ENCODE data around the gene PSMD1.
"Not testable (repeated sequence)": the region's sequence is repeated elsewhere in the genome, so short reads cannot be mapped to it uniquely, and the experiment has no call there.

The PSMD1 gene

DNA sequence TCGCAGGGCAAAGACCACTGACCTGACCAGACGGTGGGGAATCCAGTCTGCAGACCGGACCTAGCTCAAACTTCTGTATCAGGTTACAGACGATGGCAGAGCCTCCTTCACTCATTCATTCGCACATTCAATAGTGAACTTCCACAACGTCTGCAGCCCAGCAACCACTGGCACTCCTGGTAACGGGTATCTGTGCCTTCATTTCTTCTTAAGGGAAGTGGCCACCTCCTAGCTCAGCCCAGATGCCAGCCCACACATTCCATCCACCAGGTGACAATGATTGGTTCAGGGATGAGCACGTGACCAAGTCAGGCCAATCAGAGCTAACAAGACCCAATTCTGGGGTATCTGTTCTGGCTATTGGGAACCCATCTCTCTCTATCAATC lies 125.8 kb downstream of the PSMD1 start:
- H3K4me3 ChIP-seq (ENCODE audit: low read depth, low read length): no peak overlapping the region

DNA sequence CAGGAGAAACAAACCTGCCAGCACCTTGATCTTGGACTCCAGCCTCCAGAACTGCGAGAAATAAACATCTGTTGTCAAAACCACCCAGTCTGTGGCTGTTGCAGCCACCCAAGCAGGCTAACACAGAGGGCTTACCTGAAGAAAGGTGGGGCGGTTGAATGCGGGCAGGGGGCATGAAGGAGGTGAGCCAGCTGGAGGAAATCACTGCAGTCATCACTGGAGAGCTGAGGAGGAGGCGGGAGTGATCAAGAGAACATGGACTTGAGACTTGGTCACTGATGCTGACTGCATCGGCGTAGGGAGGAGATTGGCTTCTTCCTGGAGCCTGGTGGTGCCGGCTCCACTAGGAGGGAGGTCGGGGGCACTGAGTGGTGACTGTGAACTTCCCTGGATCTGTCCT lies 127.2 kb downstream of the PSMD1 start:
- H3K4me3 ChIP-seq (ENCODE audit: low read depth, low read length): no peak overlapping the region

DNA sequence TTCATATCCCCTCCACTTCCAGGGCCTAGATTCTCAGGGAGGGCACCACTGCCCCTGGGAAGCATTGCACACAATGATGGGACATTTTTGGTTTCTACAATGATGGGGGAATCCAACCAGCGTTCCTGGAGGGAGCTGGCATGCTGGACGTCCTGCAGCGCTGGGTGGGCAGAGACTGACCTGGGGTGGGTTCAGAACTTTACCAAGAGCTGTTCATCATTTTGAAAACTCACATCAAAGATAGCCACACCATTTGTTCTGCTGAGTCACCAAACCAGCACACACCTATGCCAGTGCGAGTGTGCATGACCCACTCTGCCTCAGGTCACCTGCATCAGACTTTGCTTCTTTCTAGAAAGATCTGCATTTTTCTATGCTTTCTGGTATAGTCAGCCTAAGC lies 127.7 kb downstream of the PSMD1 start:
- no peak overlapping the region for H3K4me3 ChIP-seq (ENCODE audit: low read depth, low read length)

DNA sequence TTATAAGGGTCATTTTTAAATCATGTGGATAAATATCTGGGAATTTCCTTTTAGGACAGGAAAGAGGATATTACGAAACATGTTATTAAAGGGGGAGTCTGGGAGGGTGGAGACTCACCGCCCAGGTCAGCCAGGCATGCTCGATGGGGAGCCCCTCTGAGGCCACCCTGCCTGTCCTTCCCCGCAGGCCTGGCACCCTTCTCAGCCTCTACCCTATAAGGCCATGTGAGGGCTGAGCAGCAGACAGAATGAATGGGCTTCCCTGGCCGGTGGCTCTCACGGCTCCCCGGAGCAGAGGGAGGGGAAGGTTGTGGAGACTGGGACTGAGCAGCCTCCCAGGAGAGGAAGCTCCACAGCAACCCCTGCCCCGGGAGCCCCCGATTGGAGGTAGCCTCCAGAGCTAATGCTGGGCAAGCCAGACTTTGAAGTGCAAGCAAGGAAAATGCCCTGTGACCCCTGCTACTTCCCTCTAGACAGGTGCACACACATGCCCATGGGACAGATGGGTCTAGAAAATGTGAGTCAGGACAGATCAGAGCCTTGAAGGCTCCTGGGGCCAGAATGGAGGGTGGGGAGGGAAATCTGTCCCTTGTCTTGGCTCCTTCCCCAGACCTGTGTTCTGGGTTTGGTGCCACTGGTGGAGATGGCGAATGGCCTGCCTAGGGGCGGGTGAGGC lies 128.5 kb downstream of the PSMD1 start:
- no peak overlapping the region for H3K4me3 ChIP-seq (ENCODE audit: low read depth, low read length)

DNA sequence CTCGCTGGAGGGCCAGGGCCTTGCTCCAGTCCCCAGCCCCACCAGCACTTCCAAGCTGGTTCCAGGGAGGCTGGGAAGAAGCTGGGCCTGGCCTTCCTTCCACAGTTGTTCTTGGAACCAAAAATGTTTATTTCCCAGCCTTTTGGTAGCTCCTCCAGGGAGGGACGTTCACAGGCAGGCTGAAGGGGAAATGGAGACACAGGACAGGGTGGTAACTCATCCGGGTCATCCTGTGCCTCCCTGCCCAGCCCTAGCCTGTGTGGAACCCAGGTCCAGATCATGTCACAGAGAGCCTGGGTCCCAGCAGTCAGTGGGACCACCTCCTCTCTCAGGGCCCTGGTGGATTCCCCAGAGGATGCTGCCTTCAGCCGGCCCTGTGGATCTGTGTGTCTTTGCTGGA lies 129.2 kb downstream of the PSMD1 start:
- H3K4me3 ChIP-seq (ENCODE audit: low read depth, low read length): no peak overlapping the region

DNA sequence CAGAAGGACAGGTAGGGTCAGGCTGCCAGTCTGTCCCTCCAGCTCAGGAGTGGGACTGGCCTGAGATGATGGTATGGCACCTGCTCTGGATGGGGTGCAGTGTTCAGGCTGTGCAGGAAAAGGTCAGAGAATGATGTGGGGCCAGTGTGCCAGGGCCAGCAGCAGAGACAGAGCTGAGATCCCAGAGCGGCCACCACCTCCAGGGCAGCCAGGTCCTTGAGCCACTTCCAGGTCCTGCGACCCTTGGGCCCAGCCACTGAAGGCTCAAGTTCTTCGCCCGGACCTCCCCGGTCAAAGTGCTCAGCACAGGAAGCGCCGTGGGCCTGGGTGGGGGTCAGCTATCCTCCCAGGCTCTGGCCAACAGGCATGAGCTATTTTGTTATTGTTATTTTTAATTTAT lies 129.7 kb downstream of the PSMD1 start:
- H3K4me3 ChIP-seq (ENCODE audit: low read depth, low read length): no peak overlapping the region

DNA sequence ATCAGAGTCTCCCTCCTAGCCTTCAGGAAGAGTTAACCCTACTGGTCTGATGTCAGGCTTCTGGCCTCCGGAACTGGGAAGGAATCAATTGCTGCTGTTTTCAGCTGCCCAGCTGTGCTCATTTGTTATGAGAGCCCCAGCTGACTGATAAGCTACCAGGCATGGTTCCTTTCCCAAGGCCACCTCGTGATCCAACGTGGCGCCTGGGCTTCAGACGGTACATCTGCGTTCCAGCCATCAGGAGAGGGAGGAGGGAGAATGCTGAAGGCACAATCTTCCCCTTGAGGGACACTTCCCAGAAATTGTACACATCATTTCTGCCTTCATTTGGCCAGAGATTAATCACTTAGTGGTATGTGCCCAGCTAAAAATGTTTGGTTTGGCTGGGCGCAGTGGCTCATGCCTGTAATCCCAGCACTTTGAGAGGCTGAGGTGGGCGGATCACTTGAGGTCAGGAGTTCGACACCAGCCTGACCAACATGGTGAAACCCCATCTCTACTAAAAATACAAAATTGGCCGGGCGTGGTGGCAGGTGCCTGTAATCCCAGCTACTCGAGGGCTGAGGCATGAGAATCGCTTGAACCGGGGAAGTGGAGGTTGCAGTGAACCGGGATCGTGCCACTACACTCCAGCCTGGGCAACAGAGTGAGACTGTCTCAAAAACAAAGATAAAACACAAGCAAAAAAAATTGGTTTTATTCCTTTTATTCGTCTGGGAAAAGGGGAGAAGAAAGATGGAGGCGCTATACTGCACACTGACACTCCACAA lies 131.3 kb downstream of the PSMD1 start:
- no peak overlapping the region for H3K4me3 ChIP-seq (ENCODE audit: low read depth, low read length)

DNA sequence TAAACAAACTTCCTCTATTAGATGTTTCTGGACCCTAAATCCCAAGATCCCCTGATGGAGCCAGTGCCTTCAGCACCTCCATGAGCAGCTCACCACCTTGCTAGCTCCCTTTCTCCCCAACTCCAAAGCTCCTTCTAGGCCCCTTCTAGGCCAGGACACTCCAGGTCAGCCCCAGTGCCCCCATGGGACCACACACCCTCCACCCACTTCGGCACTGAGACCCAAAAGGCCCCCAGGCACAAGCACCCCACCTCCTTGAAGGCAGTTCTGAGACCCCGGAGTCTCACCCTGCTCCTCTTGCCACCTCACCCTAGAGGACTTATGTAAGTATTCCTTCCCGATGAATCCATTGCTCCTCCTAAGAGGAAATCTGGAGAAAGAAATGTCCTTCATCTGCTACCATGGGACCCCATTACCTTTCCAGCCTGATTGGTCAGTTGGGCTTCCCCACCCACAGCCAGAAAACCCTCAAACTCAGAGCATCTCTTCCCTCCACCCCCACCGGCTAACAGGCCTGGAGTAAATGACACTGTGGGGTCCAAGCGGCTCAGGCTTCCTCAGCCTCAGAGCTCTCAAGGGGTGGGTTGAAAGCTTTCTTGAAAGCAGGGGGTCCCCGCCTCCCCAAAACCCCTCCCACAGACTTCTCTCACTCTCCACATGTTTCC lies 132.0 kb downstream of the PSMD1 start:
- H3K4me3 ChIP-seq (ENCODE audit: low read depth, low read length): no peak overlapping the region

DNA sequence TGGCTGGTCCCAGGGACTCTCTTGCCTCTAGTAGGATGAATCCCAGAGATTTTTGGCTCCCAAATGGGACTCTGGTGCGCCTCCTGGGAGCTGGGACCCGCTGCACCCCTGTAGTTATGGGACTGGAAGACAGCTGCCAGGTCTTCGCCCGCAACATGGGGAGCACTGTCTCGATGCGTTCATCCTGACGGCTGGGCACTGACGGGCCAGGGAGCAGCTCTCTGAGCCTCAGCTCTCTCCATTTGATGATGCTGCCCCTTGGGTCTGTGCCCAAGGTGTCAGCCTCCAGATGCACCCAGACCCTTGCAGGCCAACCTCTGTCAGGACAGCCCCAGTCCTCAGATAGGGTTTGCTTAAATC lies 132.5 kb downstream of the PSMD1 start:
- no peak overlapping the region for H3K4me3 ChIP-seq (ENCODE audit: low read depth, low read length)

DNA sequence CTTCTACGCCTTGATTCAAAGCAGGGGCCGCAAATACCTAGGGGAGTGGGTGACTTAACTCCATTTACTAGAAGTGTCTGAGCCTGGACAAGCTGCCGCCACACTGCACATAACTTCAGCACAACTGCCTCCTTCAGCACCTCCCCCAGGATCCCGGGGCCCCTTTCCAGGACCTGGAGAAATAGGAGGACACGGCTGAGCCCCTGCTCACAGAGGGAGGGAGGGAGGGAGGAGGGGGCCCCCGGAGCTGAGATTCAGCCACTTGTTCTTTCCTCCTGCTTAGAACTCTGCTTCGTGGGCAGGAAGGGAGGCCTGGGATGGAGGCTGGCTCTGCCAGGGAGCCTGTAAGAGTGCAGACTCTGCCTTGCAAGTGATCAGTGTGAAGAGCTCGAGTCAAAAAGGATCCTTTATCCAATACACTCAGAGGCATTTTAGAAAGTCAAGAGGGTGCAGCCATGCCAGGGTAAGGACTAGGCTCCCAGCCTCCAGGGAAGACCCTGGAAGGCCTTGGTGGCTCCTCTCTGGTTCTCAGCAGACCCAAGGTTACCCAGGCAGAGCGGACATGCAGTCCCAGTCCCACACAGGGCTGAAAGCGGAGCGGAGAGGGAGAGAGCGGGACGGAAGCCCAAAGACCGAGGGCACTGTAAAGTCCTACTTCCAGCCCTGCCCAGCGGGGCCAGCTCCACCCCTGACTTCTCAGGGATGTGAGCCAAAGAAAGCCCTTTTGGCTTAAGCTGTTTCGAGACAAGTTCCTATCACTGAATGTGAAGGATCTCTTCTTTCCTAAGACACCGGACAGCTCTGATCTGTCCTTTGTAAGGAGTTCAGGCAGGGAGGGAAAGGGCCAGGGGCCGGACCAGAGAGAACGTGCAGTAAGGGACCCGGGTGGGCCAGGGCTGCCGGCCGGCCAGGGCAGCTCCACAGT lies 133.2 kb downstream of the PSMD1 start:
- H3K4me3 ChIP-seq (ENCODE audit: low read depth, low read length): no peak overlapping the region

DNA sequence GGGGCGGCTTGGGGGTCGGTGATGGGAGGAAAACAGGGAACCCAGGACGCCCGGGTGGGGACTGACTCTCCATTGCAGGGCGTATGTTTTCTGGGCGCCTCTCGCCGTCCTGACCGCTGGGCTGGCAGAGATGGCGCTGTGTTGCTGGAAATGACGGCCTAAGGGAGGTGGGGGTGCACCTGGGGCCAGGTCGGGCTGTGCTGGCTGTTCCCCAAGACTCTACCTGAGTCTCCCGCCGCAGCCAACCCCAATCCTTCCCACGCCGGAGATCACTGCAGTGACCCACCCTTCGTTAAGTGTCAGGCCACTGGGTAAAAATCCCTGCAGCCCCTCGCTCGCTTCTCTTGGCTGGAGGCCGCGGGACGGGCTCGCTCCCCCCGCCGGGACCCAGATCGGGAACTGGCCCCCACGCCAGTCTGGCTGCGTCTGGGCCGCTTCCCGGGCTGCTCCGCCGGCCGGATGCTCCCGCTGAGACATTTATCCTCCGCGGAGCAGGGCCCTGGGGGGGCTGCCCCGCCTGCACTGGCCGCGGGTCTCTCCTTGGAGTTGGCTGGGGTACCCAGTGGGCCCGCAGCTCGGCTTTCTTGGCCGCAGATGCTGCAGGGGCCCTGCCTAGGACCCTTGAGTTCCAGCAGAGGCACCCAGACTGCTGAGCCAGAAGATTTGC lies 134.0 kb downstream of the PSMD1 start:
- H3K4me3 ChIP-seq (ENCODE audit: low read depth, low read length): peak overlapping the region; percentile 10

DNA sequence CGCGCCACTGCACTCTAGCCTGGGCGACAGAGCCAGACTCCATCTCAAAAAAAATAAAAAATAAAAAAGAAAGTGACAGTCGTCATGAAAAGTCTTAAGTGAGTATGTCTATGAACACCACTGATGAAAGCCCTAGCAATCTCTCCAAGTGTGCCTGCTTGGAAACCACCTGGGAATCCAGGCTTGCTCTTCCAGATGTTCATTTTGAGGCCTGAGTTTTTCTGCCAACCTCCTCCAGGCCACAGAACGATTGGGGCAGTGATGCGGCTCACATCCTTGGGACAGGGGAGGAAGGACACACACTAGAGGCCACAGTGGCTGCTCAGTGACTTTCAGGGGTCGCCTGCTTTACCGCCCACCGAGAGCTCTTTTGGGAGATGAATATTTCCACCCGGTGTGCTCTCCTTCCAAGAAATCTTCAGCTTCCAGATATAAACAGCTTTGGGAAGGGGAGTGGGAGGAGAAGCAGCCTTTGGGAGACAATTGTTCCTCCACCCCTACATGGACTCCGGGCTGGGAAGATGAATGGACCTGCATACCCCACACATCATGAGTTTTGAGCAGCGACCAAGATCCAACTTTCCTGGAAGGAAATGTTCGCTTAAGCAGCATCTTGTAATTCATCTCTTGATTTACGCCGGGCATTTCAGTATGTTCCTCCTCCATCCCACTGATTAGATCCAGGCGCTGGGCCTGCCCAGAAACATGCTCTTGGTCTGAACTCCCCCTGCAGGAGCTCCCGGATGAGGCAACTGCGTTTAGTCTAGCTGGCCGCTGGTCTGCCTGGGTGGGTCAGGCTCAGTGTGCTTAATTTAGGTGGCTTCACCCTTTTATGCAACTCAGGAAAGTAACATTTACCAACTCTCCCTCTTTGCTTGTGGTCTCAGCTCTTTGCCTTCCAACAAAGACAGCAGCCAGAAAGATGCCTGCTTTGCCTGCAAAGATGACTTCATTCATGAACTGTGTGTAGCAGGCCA lies 135.5 kb downstream of the PSMD1 start:
- no peak overlapping the region for H3K4me3 ChIP-seq (ENCODE audit: low read depth, low read length)

DNA sequence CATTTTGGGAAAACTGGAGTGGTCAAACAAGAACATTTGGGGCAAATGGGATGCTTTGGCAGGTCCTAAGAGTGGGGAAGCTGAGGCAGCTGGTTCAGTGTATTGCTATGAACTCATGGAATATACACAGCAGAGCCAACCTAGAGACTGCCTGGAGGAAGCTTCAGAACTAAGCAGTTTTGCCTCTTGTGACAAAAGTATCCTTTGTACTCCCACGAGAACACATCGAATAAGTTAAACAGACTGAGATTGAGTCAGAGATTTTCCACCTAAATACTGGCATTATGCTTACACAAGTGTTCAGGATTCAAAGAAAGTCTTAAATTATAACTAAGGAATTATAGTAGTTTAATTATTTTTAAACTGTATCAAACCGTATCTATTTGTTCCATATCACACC lies 136.5 kb downstream of the PSMD1 start:
- H3K4me3 ChIP-seq (ENCODE audit: low read depth, low read length): no peak overlapping the region

DNA sequence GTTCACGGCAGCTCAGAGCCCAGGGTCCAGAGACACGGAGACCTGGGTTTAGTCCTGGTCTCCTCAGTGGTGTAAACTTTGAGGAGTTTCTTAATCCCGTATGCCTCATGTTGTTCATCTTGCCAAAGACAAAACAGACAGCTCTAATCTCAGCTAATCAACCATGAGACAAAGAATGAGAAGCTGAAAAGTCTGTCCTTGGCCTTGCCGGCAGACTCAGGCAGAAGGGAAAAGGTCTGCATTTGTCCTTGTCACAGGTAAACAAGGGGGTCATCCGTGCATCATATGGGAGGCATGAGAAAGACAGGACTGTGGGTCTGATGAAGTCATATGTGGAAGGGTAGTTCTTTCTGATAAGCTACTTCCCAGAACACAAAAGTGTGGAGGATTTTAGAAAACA lies 139.9 kb downstream of the PSMD1 start:
- no peak overlapping the region for H3K4me3 ChIP-seq (ENCODE audit: low read depth, low read length)

DNA sequence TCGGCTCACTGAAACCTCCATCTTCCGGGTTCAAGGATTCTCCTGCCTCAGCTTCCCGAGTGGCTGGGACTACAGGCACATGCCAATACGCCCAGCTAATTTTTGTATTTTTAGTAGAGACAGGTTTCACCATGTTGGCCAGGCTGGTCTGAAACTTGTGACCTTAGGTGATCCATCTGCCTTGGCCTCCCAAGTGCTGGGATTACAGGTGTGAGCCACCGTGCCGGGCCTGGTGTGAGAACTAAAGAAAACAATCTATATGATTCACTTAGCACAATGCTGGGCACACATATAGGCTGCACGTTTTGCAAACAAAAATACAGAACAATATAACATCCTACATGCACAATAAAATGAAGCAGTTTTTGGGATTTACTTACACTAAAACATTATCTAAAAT lies 140.5 kb downstream of the PSMD1 start:
- H3K4me3 ChIP-seq (ENCODE audit: low read depth, low read length): not testable (repeated sequence)

DNA sequence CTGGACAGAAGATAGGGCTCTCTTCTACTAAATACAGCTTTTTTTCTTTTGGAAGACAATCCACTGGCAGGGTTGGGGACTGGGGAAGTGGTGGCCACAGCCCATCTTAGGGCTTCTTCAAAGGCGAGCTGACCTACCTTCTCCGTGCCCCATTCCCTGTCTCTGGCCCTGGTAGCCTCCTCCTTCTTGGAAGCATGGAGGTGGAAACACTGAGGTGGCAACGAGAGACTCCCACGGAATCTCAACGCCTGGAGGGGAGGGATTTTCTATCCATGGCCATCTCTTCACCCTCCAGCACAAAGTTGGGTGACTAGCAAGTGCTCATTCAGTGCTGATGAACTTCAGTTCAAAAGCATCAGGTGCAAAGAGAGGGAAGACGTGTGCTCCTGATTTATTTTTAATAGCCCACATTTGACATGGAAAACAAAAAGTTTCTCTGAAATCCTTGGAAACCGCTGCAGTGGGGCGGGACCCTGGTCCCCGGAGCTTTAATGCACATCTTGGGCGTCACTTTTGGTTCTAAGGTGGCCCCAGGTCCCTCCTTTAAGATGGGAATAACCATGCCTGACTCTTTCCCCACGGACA lies 141.1 kb downstream of the PSMD1 start:
- peak overlapping the region; percentile 93 for H3K4me3 ChIP-seq (ENCODE audit: low read depth, low read length)

DNA sequence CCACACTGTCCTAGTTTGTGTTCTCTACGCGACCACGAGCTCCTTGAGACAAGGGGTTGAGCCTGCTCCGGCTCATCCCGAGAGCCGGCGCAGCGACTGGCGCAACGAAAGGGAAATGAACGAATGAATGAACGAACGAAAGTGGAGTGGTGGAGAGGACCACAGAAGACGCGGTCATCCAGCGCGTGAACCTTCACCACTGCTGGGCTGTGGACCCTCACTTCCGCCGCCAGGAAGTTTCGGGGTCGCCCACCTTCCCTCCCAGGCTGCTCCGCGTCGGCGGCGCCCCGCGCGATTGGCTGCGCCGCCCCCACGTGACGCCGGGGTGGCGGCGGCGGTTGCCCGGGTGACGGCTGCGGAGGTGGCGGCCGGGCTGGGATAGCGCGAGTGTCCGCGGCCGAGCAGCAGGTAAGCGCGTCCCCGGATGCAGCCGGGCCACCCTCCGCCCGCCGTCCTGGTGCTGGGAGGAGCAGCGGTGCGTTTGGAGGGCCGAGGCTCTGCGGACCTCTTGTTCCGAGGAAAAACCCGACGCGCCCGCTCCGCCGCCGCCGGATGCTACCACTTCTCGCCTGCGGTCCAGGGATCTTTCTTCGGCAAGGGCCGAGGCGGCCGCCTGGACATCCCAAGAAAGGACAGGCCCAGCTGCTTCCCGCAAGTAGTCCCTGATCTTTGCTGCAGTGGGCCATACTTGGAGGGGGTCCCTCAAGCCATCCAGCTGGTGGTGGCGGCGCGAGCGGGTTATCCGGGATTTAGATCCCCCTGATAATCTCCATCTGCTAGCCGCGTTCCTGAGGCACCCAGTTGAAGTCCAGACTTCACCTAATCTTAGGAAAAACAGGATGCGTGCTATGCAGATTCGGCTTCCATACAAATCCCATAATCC lies 141.9 kb downstream of the PSMD1 start, which contains the start of gene ARMC9:
ARMC9 (plus strand) TSS at position 341 of the 883 bp plus-strand sequence. CDS start 7,608 bp downstream, outside the sequence.
- peak within 1 kb of the TSS; percentile 93 for H3K4me3 ChIP-seq (ENCODE audit: low read depth, low read length)

DNA sequence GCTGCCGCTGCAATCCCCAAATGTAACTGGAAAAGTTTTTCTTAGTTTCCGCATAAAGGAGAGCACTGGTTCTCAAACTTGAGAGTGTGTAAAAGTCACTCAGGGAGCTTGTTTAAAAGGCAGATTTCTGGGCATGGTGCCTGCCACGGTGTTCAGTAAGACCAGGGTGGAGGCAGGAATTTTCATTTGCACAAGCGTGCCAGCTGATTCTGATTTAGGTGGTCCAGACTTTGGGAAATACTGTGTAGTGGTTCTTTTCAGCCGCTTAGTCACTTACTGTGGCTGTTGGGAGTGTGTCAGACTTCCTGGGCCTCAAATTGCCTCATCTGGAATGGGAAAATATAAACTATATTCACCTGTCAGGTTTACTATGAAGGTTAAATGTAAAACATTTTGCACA lies 142.6 kb downstream of the PSMD1 start:
- peak overlapping the region; percentile 93 for H3K4me3 ChIP-seq (ENCODE audit: low read depth, low read length)

Measured in iPS-11a (cell line).